ENCODE results near the gene SASH1. TPM values are rescaled to one million over a fixed set of nuclear protein-coding genes. Genes with fewer than 3 reads are reported as not detected.

SASH1 gene
- total RNA-seq, 2 donors from 2014 or later: 21.0 to 49.8 TPM

GRCh38 chr6:148343047-148343782 lies 577 bp downstream of the SASH1 start:
- H3K27ac ChIP-seq: peak overlapping the region; percentile 60 to 90 (median 87)
- H3K4me3 ChIP-seq: peak overlapping the region; percentile 3 to 17
- H3K27me3 ChIP-seq: no peaks in the 10 kb centered on the region
- ATAC-seq (no peak), DNase-seq (peak in 3 of 4 donors; percentile 11 to 29 (median 29))
- no peaks in the 10 kb centered on the region for H3K36me3 ChIP-seq (replicated peaks in 1 of 2; ENCODE audit: insufficient read depth in 1 of 2, low read depth in 2 of 2)
- H3K9me3 ChIP-seq: no peaks in the 10 kb centered on the region
- intact Hi-C loops (cut with DNase I): no loop called here
- 1 to 3% methylated on average over 10 to 34 of the region's 34 CpGs for WGBS, 2 donors
- TF ChIP-seq POLR2A (IDR thresholded peaks at IDR 0.05) (no peak), CTCF (IDR thresholded peaks at IDR 0.05) (peak in 1 of 7 experiments; percentile 19)
- H3K4me1 ChIP-seq: peaks cover 22% of the 10 kb centered on the region

- H3K36me3 ChIP-seq (replicated peaks in 1 of 2; ENCODE audit: insufficient read depth in 1 of 2, low read depth in 2 of 2): no peaks in the 10 kb centered on the region
- H3K27ac ChIP-seq: peak overlapping the region in 2 of 4 donors; percentile 15 to 34
- no peaks in the 10 kb centered on the region for H3K9me3 ChIP-seq
- intact Hi-C loops (cut with DNase I): no loop called here
- H3K4me3 ChIP-seq: no peak overlapping the region
- 7 to 17% methylated on average over 1 of the region's 1 CpG for WGBS, 2 donors
- no peak for TF ChIP-seq POLR2A (IDR thresholded peaks at IDR 0.05)
- no peak for TF ChIP-seq CTCF (IDR thresholded peaks at IDR 0.05)
- DNase-seq (no peak), ATAC-seq (no peak)
- peaks cover 22% of the 10 kb centered on the region for H3K4me1 ChIP-seq
- H3K27me3 ChIP-seq: no peaks in the 10 kb centered on the region
Measured at GRCh38 chr6:148345176-148345575, 2.5 kb downstream of the SASH1 start.

- intact Hi-C loops (cut with DNase I): no loop called here
- no peaks in the 10 kb centered on the region for H3K36me3 ChIP-seq (replicated peaks in 1 of 2; ENCODE audit: insufficient read depth in 1 of 2, low read depth in 2 of 2)
- TF ChIP-seq POLR2A (IDR thresholded peaks at IDR 0.05) (no peak), CTCF (IDR thresholded peaks at IDR 0.05) (no peak)
Measured at GRCh38 chr6:148345578-148345977, 2.9 kb downstream of the SASH1 start.

GRCh38 chr6:148346681-148347440 lies 4.2 kb downstream of the SASH1 start:
- ATAC-seq (no peak), DNase-seq (no peak)
- TF ChIP-seq POLR2A (IDR thresholded peaks at IDR 0.05) (no peak), CTCF (IDR thresholded peaks at IDR 0.05) (no peak)
- H3K27ac ChIP-seq: no peak overlapping the region
- intact Hi-C loops (cut with DNase I): no loop called here
- H3K4me1 ChIP-seq: peaks cover 17% of the 10 kb centered on the region
- H3K4me3 ChIP-seq: no peak overlapping the region
- no peaks in the 10 kb centered on the region for H3K27me3 ChIP-seq
- H3K36me3 ChIP-seq (replicated peaks in 1 of 2; ENCODE audit: insufficient read depth in 1 of 2, low read depth in 2 of 2): no peaks in the 10 kb centered on the region
- 75 to 86% methylated on average over 6 of the region's 6 CpGs for WGBS, 2 donors
- no peaks in the 10 kb centered on the region for H3K9me3 ChIP-seq

More at GRCh38 chr6:148345578-148345977, 2.9 kb downstream of the SASH1 start:
- Histone ChIP-seq H3K27me3 (no peaks in the 10 kb centered on the region), H3K27ac (peak overlapping the region in 1 of 4 donors; percentile 34), H3K9me3 (no peaks in the 10 kb centered on the region), H3K4me3 (no peak overlapping the region), H3K4me1 (peaks cover 22% of the 10 kb centered on the region)
- 54 to 72% methylated on average over 4 of the region's 4 CpGs for WGBS, 2 donors
- no peak for ATAC-seq
- no peak for DNase-seq

Measured in body of pancreas (tissue), 4 donors.